Measurements from ENCODE around the gene YWHAG. TPM values are rescaled to one million over a fixed set of nuclear protein-coding genes. Genes with fewer than 3 reads are reported as not detected.
"Not testable (repeated sequence)": the region's sequence is repeated elsewhere in the genome, so short reads cannot be mapped to it uniquely, and the experiment has no call there.

YWHAG gene
- total RNA-seq, 2 experiments from 2014 or later, result 95.3 to 96.9 TPM

DNA sequence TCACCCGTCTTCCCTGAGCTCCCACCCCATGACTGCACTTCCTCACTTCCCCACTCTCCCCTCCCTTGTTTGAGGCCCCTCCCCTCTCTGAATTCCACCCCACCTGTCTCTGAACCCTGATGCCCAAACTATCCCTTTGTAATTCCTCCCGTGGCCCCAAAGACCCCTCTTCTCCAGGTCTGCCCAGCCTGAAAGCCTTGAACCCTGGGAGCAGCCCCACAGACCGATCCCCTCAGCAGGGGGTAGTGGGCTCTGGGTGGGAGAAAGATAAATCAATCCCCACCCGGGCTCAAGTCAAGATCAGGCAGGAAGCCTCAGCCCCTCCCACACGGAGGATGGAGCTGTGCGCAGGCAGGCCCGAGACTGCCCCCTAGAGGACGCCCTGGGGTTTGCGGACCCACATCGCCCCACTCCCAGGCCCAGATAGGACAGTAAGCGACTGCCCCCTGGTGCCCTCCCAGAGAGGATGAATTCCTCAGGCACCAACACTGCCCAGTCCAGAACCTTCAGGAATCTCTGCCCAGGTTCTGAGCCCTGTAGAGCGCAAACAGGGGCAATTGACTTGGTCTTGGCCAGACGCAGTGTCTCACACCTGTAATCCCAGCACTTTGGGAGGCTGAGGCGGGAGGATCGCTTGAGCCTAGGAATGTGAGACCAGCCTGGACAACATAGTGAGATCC lies 44.6 kb downstream of the YWHAG start:
- CTCF ChIA-PET, result interaction anchor here (0.6 to 7.2 kb wide), 27 partner anchors 10 to 188 kb away, joined by 3 to 103 read pairs (median 5); partner anchors contain the start of genes HSPB1 and YWHAG
- H3K9me3 Mint-ChIP-seq, result no peaks in the 10 kb centered on the region
- H3K4me3 Mint-ChIP-seq, result no peak overlapping the region
- H3K27me3 Mint-ChIP-seq (ENCODE audit: low read depth), result no peaks in the 10 kb centered on the region
- DNase-seq, result peak; percentile 99
- H3K27ac Mint-ChIP-seq, result no peak overlapping the region
- no peaks in the 10 kb centered on the region for H3K36me3 Mint-ChIP-seq (ENCODE audit: low read depth)
- peaks cover 18% of the 10 kb centered on the region for H3K4me1 Mint-ChIP-seq (ENCODE audit: low read depth)
- intact Hi-C loops (cut with micrococcal nuclease), result loop anchor here (1.0 kb wide), 4 partner anchors 11 to 136 kb away; no protein-coding TSS in a partner anchor

GRCh38 chr7:76311838-76312237 lies 47.0 kb downstream of the YWHAG start:
- H3K27ac Mint-ChIP-seq; H3K9me3 Mint-ChIP-seq; DNase-seq; intact Hi-C loops (cut with micrococcal nuclease); H3K4me1 Mint-ChIP-seq (ENCODE audit: low read depth); H3K36me3 Mint-ChIP-seq (ENCODE audit: low read depth); H3K27me3 Mint-ChIP-seq (ENCODE audit: low read depth); H3K4me3 Mint-ChIP-seq: not testable (repeated sequence)
- CTCF ChIA-PET, result interaction anchor here (0.7 to 6.9 kb wide), 5 partner anchors 9 to 134 kb away, joined by 3 to 103 read pairs (median 3); no protein-coding TSS in a partner anchor

GRCh38 chr7:76310102-76310957 lies 48.5 kb downstream of the YWHAG start:
- H3K27me3 Mint-ChIP-seq (ENCODE audit: low read depth), result no peaks in the 10 kb centered on the region
- intact Hi-C loops (cut with micrococcal nuclease), result no loop called here
- H3K36me3 Mint-ChIP-seq (ENCODE audit: low read depth), result no peaks in the 10 kb centered on the region
- no peak for DNase-seq
- no peak overlapping the region for H3K4me3 Mint-ChIP-seq
- peaks cover 4% of the 10 kb centered on the region for H3K4me1 Mint-ChIP-seq (ENCODE audit: low read depth)
- H3K27ac Mint-ChIP-seq, result no peak overlapping the region
- no peaks in the 10 kb centered on the region for H3K9me3 Mint-ChIP-seq
- CTCF ChIA-PET, result interaction anchor here (1.4 to 6.9 kb wide), 3 partner anchors 18 to 133 kb away, joined by 3 to 103 read pairs (median 57); no protein-coding TSS in a partner anchor

GRCh38 chr7:76309341-76310101 lies 49.3 kb downstream of the YWHAG start:
- H3K4me1 Mint-ChIP-seq (ENCODE audit: low read depth); DNase-seq; H3K9me3 Mint-ChIP-seq; H3K4me3 Mint-ChIP-seq; H3K27me3 Mint-ChIP-seq (ENCODE audit: low read depth); intact Hi-C loops (cut with micrococcal nuclease); H3K27ac Mint-ChIP-seq; H3K36me3 Mint-ChIP-seq (ENCODE audit: low read depth): not testable (repeated sequence)
- CTCF ChIA-PET, result interaction anchor here (1.0 to 6.7 kb wide), 4 partner anchors 17 to 131 kb away, joined by 3 to 57 read pairs (median 6); no protein-coding TSS in a partner anchor

DNA sequence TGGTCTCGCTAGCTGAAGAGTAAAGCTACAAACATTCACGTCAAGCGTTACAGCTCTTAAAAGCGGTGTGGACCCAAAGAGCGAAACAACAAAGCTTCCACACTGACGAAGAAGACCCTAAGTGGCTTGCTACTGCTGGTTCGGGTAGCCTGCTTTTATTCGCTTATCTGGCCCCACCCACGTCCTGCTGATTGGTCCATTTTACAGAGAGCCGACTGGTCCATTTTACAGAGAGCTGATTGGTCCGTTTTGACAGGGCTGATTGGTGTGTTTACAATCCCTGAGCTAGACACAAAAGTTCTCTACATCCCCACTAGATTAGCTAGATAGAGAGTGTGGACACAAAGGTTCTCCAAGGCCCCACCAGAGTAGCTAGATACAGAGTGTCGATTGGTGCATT lies 49.9 kb downstream of the YWHAG start:
- H3K36me3 Mint-ChIP-seq (ENCODE audit: low read depth); H3K4me1 Mint-ChIP-seq (ENCODE audit: low read depth); H3K27me3 Mint-ChIP-seq (ENCODE audit: low read depth); DNase-seq; H3K27ac Mint-ChIP-seq; H3K4me3 Mint-ChIP-seq; intact Hi-C loops (cut with micrococcal nuclease); H3K9me3 Mint-ChIP-seq: not testable (repeated sequence)
- CTCF ChIA-PET, result interaction anchor here (1.0 to 6.7 kb wide), 4 partner anchors 17 to 131 kb away, joined by 3 to 57 read pairs (median 6); no protein-coding TSS in a partner anchor

DNA sequence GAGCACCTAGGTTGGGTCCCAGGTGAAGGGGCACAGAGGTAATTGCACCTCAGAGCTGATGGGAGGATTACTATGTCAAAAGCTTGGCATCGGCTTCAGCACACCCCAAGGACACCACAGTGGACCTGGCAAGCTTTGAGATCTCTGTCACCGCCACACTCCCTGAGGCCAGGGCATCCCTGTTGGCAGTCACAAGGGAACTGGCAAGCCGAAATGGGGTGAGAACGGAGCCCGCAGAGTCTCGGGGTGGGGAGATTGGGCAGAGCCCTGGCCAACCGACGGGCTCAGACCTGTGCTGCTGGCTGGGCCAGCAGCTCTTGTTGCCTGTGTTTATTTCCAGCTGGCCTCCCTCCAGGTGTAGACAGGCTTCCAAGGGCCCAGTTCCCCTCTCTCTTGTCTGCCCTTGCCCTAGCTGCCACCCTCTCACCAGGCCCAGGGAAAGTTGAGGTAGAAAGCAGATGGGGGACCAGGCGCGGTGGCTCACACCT lies 53.9 kb downstream of the YWHAG start:
- no peaks in the 10 kb centered on the region for H3K9me3 Mint-ChIP-seq
- H3K36me3 Mint-ChIP-seq (ENCODE audit: low read depth), result no peaks in the 10 kb centered on the region
- H3K27ac Mint-ChIP-seq, result no peak overlapping the region
- CTCF ChIA-PET, result interaction anchor here (0.6 to 4.7 kb wide), 4 partner anchors 9 to 126 kb away, joined by 3 to 21 read pairs (median 6); no protein-coding TSS in a partner anchor
- H3K27me3 Mint-ChIP-seq (ENCODE audit: low read depth), result peaks cover 6% of the 10 kb centered on the region
- DNase-seq, result no peak
- intact Hi-C loops (cut with micrococcal nuclease), result no loop called here
- peaks cover 16% of the 10 kb centered on the region for H3K4me1 Mint-ChIP-seq (ENCODE audit: low read depth)
- no peak overlapping the region for H3K4me3 Mint-ChIP-seq

DNA sequence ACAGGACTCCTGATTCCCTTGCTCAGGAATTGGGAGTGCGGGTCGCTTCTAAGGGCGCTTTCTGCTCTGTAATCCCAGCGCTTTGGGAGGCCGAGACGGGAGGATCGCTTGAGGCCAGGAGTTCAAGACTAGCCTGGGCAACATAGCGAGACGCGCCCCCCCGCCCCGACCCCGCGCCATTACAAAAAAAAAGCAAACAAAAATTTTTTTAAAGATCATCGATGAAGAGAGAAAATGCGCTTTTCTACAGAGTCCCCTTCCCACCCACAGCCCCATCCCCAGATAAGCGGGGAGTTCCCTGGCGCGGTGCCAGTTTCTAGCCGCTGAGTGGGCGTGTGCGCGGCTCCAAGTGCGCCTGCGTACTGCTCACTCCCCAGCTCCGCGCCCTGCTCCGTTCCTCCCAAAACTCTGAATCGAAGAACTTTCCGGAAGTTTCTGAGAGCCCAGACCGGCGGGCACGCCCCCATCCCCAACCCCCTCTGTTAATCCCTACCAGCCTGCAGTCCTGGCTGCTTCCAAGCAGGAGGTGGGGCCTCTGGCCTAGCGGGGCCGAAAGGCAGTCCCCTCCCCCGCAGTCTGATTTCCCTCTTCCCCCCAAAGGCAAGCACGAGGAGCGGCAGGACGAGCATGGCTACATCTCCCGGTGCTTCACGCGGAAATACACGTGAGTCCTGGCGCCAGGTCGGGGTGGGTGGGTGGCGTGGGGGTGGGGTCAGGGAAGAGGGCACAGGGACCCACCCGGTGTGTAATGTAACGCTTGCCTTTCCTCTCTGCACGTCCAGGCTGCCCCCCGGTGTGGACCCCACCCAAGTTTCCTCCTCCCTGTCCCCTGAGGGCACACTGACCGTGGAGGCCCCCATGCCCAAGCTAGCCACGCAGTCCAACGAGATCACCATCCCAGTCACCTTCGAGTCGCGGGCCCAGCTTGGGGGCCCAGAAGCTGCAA lies 55.3 kb downstream of the YWHAG start:
- H3K4me1 Mint-ChIP-seq (ENCODE audit: low read depth), result peaks cover 16% of the 10 kb centered on the region
- H3K27me3 Mint-ChIP-seq (ENCODE audit: low read depth), result peaks cover 6% of the 10 kb centered on the region
- H3K36me3 Mint-ChIP-seq (ENCODE audit: low read depth), result no peaks in the 10 kb centered on the region
- intact Hi-C loops (cut with micrococcal nuclease), result loop anchor here (1.0 kb wide), 3 partner anchors 11 to 15 kb away; no protein-coding TSS in a partner anchor
- peak overlapping the region; percentile 86 for H3K27ac Mint-ChIP-seq
- H3K9me3 Mint-ChIP-seq, result no peaks in the 10 kb centered on the region
- CTCF ChIA-PET, result interaction anchor here (0.6 to 4.7 kb wide), 7 partner anchors 8 to 294 kb away, joined by 3 to 21 read pairs (median 4); no protein-coding TSS in a partner anchor
- peak overlapping the region; percentile 87 for H3K4me3 Mint-ChIP-seq
- peak; percentile 85 for DNase-seq

- intact Hi-C loops (cut with micrococcal nuclease), result loop anchor here (1.0 kb wide), 3 partner anchors 11 to 16 kb away; no protein-coding TSS in a partner anchor
- peaks cover 6% of the 10 kb centered on the region for H3K27me3 Mint-ChIP-seq (ENCODE audit: low read depth)
- H3K4me1 Mint-ChIP-seq (ENCODE audit: low read depth), result peaks cover 16% of the 10 kb centered on the region
- CTCF ChIA-PET, result interaction anchor here (0.7 to 4.7 kb wide), 6 partner anchors 9 to 124 kb away, joined by 3 to 21 read pairs (median 4); no protein-coding TSS in a partner anchor
- peak within 1 kb of the TSS; percentile 86 for H3K27ac Mint-ChIP-seq
- no peaks in the 10 kb centered on the region for H3K36me3 Mint-ChIP-seq (ENCODE audit: low read depth)
- H3K9me3 Mint-ChIP-seq, result no peaks in the 10 kb centered on the region
- DNase-seq, result peak; percentile 64
- peak within 1 kb of the TSS; percentile 87 for H3K4me3 Mint-ChIP-seq
These were observed 56.2 kb downstream of the YWHAG start, which contains the start of gene HSPB1 for GRCh38 chr7:76302347-76303201. HSPB1 (plus strand) TSS chr7:76302673; CDS start chr7:76302713, 40 bp downstream.

DNA sequence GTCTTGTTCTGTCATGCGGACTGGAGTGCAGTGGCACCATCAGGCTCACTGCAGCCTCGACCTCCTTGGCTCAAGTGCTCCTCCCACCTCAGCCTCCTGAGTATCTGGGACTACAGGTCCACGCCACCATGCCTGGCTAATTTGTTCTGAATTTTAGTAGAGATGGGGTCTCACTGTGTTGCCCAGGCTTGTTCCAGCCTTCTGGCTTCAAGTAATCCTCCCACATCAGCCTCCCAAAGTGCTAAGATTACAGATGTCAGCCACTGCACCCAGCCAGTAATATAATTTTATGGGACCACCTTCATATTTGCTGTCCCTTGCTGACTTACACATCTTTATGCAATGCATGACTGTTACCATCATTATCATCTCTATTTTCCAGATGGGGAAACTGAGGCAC lies 57.8 kb downstream of the YWHAG start:
- no peaks in the 10 kb centered on the region for H3K36me3 Mint-ChIP-seq (ENCODE audit: low read depth)
- no peaks in the 10 kb centered on the region for H3K9me3 Mint-ChIP-seq
- peaks cover 16% of the 10 kb centered on the region for H3K4me1 Mint-ChIP-seq (ENCODE audit: low read depth)
- no peak for DNase-seq
- peaks cover 6% of the 10 kb centered on the region for H3K27me3 Mint-ChIP-seq (ENCODE audit: low read depth)
- CTCF ChIA-PET, result interaction anchor here (0.5 to 1.7 kb wide), 2 partner anchors 10 to 20 kb away, joined by 4 to 6 read pairs; no protein-coding TSS in a partner anchor
- H3K27ac Mint-ChIP-seq, result no peak overlapping the region
- intact Hi-C loops (cut with micrococcal nuclease), result no loop called here
- H3K4me3 Mint-ChIP-seq, result no peak overlapping the region

DNA sequence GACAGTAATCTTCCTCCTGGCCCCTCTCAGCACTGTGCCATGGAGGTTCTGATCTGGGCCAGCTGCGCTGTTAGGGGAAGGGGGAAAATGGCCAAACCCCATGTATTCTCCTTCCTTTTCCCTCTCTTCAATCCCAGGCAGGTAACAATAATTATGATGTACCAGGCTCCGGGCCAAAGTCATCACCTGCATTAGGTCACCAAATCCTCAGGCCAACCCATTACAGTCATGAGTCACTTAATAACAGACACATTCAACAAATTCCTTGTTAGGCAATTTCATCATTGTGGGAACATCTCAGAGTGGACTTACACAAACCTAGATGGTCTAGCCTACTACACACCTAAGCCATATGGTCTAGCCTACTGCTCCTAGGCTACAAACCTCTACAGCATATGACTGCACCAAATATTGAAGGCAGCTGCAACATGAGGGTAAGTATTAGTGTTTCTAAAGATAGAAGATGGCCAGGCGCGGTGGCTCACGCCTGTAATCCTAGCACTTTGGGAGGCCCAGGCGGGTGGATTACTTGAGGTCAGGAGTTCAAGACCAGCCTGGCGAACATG lies 58.5 kb downstream of the YWHAG start:
- Mint-ChIP-seq H3K36me3 (ENCODE audit: low read depth) (no peaks in the 10 kb centered on the region), H3K27ac (no peak overlapping the region), H3K4me1 (ENCODE audit: low read depth) (peaks cover 16% of the 10 kb centered on the region), H3K27me3 (ENCODE audit: low read depth) (peaks cover 6% of the 10 kb centered on the region), H3K4me3 (no peak overlapping the region), H3K9me3 (no peaks in the 10 kb centered on the region)
- intact Hi-C loops (cut with micrococcal nuclease), result no loop called here
- CTCF ChIA-PET, result interaction anchor here (1.3 to 1.4 kb wide), 2 partner anchors 14 to 122 kb away, joined by 5 to 8 read pairs; no protein-coding TSS in a partner anchor
- no peak for DNase-seq
